ENCODE data around the gene NPTX1. TPM values are rescaled to one million over a fixed set of nuclear protein-coding genes. Genes with fewer than 3 reads are reported as not detected.

NPTX1 gene, protein sequence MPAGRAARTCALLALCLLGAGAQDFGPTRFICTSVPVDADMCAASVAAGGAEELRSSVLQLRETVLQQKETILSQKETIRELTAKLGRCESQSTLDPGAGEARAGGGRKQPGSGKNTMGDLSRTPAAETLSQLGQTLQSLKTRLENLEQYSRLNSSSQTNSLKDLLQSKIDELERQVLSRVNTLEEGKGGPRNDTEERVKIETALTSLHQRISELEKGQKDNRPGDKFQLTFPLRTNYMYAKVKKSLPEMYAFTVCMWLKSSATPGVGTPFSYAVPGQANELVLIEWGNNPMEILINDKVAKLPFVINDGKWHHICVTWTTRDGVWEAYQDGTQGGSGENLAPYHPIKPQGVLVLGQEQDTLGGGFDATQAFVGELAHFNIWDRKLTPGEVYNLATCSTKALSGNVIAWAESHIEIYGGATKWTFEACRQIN
- polyA plus RNA-seq (0.22 and 0.56 TPM in 2 replicates), polyA minus RNA-seq (0.97 and 1.2 TPM in 2 replicates)

DNA sequence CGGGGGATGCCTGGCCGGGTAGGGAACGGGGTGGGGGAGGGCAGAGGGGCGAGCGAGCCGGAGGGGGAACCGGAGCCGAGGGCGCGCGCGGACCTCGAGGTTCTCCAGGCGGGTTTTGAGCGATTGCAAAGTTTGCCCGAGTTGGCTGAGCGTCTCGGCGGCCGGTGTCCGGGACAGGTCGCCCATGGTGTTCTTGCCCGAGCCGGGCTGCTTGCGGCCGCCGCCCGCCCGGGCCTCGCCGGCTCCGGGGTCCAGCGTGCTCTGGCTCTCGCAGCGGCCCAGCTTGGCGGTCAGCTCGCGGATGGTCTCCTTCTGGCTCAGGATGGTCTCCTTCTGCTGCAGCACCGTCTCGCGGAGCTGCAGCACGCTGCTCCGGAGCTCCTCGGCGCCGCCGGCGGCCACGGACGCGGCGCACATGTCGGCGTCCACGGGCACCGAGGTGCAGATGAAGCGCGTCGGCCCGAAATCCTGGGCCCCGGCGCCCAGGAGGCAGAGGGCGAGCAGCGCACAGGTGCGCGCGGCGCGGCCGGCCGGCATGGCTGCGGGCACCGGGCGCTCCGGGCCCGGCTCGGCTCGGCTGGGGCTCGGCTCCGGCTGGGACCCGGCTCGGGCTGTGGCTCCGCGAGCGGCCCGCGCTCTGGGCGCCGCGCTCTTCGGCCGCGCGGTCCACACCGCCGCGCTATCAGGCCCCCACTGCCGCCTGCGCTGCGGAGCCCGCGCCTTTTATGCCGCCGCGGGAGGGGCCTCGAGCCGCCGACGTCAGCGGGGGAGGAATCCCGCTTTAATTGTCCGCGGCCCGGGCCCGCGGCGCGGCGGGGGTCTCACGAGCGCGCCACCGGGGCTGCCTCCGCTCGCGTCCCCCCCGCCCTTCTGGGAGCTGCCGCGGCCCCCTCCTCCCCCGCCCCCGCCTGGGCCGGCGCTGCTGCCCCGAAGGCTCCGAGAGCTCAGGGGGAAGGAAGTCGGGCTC, at the start of gene NPTX1:
Gene NPTX1 (minus strand): TSS at position 698 of the 967 bp plus-strand sequence. CDS start 161 bp downstream, at position 537.
- Histone ChIP-seq H3K36me3 (ENCODE audit: insufficient read depth, low read length) (no peaks in the 10 kb centered on the region), H3K9ac (ENCODE audit: low read length) (peak within 1 kb of the TSS; percentile 42), H3K9me2 (ENCODE audit: insufficient read depth, low read length) (no peaks in the 10 kb centered on the region), H3K79me2 (replicated peaks; ENCODE audit: insufficient read depth, low read length) (no peaks in the 10 kb centered on the region), H3K27ac (ENCODE audit: low read length) (no peak within 1 kb of the TSS), H3K4me2 (ENCODE audit: low read length) (no peak within 1 kb of the TSS), H3K9me3 (ENCODE audit: low read length) (no peaks in the 10 kb centered on the region), H4K20me1 (ENCODE audit: insufficient read depth) (no peaks in the 10 kb centered on the region), H3F3A (ENCODE audit: insufficient read depth, low read length, poor library complexity, severe bottlenecking) (no peaks in the 10 kb centered on the region), H3K4me3 (ENCODE audit: low read length) (peak within 1 kb of the TSS; percentile 66), H3K27me3 (ENCODE audit: insufficient read depth, low read depth, low read length) (peaks cover 72% of the 10 kb centered on the region), H2AFZ (ENCODE audit: low read depth, low read length) (no peak within 1 kb of the TSS)
- peak; percentile 33 for TF ChIP-seq POLR2AphosphoS5 (IDR thresholded peaks at IDR 0.05)
- TF ChIP-seq, protein P1, sequence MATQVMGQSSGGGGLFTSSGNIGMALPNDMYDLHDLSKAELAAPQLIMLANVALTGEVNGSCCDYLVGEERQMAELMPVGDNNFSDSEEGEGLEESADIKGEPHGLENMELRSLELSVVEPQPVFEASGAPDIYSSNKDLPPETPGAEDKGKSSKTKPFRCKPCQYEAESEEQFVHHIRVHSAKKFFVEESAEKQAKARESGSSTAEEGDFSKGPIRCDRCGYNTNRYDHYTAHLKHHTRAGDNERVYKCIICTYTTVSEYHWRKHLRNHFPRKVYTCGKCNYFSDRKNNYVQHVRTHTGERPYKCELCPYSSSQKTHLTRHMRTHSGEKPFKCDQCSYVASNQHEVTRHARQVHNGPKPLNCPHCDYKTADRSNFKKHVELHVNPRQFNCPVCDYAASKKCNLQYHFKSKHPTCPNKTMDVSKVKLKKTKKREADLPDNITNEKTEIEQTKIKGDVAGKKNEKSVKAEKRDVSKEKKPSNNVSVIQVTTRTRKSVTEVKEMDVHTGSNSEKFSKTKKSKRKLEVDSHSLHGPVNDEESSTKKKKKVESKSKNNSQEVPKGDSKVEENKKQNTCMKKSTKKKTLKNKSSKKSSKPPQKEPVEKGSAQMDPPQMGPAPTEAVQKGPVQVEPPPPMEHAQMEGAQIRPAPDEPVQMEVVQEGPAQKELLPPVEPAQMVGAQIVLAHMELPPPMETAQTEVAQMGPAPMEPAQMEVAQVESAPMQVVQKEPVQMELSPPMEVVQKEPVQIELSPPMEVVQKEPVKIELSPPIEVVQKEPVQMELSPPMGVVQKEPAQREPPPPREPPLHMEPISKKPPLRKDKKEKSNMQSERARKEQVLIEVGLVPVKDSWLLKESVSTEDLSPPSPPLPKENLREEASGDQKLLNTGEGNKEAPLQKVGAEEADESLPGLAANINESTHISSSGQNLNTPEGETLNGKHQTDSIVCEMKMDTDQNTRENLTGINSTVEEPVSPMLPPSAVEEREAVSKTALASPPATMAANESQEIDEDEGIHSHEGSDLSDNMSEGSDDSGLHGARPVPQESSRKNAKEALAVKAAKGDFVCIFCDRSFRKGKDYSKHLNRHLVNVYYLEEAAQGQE (IDR thresholded peaks at IDR 0.05; ENCODE audit: borderline replicate concordance) = no peak
- no peak for TF ChIP-seq EP300 (conservative IDR thresholded peaks at IDR 0.05; ENCODE audit: poor library complexity, severe bottlenecking)
- TF ChIP-seq TAF1 (IDR thresholded peaks at IDR 0.05; ENCODE audit: low read depth) = no peak
- TF ChIP-seq RAD21 (conservative IDR thresholded peaks at IDR 0.05) = no peak
- TF ChIP-seq, protein P2, sequence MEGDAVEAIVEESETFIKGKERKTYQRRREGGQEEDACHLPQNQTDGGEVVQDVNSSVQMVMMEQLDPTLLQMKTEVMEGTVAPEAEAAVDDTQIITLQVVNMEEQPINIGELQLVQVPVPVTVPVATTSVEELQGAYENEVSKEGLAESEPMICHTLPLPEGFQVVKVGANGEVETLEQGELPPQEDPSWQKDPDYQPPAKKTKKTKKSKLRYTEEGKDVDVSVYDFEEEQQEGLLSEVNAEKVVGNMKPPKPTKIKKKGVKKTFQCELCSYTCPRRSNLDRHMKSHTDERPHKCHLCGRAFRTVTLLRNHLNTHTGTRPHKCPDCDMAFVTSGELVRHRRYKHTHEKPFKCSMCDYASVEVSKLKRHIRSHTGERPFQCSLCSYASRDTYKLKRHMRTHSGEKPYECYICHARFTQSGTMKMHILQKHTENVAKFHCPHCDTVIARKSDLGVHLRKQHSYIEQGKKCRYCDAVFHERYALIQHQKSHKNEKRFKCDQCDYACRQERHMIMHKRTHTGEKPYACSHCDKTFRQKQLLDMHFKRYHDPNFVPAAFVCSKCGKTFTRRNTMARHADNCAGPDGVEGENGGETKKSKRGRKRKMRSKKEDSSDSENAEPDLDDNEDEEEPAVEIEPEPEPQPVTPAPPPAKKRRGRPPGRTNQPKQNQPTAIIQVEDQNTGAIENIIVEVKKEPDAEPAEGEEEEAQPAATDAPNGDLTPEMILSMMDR (IDR thresholded peaks at IDR 0.05; ENCODE audit: poor library complexity, severe bottlenecking) = peak; percentile 29
- peak; percentile 67 for TF ChIP-seq MXI1 (conservative IDR thresholded peaks at IDR 0.05; ENCODE audit: poor library complexity, severe bottlenecking)
- TF ChIP-seq SMC3 (conservative IDR thresholded peaks at IDR 0.05; ENCODE audit: poor library complexity) = peak; percentile 21
- TF ChIP-seq EZH2 (IDR thresholded peaks at IDR 0.05; ENCODE audit: borderline replicate concordance, insufficient read depth, low read length, poor library complexity, severe bottlenecking) = peak; percentile 67

Measured in neural cell (in vitro differentiated cells).